Right cardiac atrium (tissue), 5 donors: ENCODE results near the gene TOR2A. TPM values are rescaled to one million over a fixed set of nuclear protein-coding genes. Genes with fewer than 3 reads are reported as not detected.

Source experiments
- ATAC-seq, 2 donors: fragments of 200-7000 bp; cut with Tn5 transposase; one replicate each; pipeline versions ENCODE4 v1.8.0 to v1.9.1; 2020; ENCODE audit warnings: moderate library complexity in 2 of 2, mild to moderate bottlenecking in 1 of 2
- DNase-seq, 3 donors: peaks; one replicate each; pipeline ENCODE4 v3.0.0-alpha.2; 2020
- H3K27ac ChIP-seq: one replicate; pipeline ENCODE4 v1.5.1; 2013; ENCODE audit warnings: mild to moderate bottlenecking, low read length, control low read depth, moderate library complexity
- H3K27me3 ChIP-seq: one replicate; pipeline ENCODE4 v1.6.1; 2013; ENCODE audit not compliant: control insufficient read depth, insufficient read depth
- H3K4me1 ChIP-seq: one replicate; pipeline ENCODE4 v1.6.1; 2013; ENCODE audit warnings: low read length; ENCODE audit not compliant: control insufficient read depth, insufficient read depth
- H3K4me3 ChIP-seq: one replicate; pipeline ENCODE4 v1.5.1; 2013; ENCODE audit warnings: low read length, control low read depth
- H3K9me3 ChIP-seq: one replicate; pipeline ENCODE4 v1.6.1; 2013; ENCODE audit warnings: low read length; ENCODE audit not compliant: control insufficient read depth
- WGBS: extraction: QIAGEN DNeasy Blood & Tissue Kit; methylation state at CpG from one replicate; pipeline ENCODE4 v1.1.7; 2013; 5-methylcytosine and 5-hydroxymethylcytosine counted together
- intact Hi-C, 4 donors: fragments of 100-400 bp; cut with DNase I; formaldehyde crosslinking; loops; one replicate each; pipeline versions ENCODE4 v1.11.0 to v1.14.0; 2022 to 2023
- polyA plus RNA-seq: library from polyadenylated mRNA; stranded (reverse); fragments of 200-250 nt; gene quantifications from one replicate; pipeline ENCODE4 v1.2.3, GENCODE V29; 2013
- total RNA-seq, 4 donors: library from RNA; stranded (reverse); fragmentation: NEBNext Ultra II Directional; extraction: Animal tissue kit (Norgen Biotek cat#: 25700); gene quantifications; one replicate each; pipeline ENCODE4 v1.2.1, GENCODE V29; 2021
- donor health status: healthy with polysubstance abuse.
- donor health status: DM: no; HTN: yes; CAD: no.
- donor health status: DM: no; HTN: no; CAD: no.
- donor health status: DM: no; HTN: yes; CAD: no; lungs with severe emphysema.
- donor health status: DM: yes; HTN: yes; CAD: no.

The TOR2A gene
- total and polyA plus RNA-seq, 5 donors, result 3.1 to 3.9 (median 3.7) TPM

DNA sequence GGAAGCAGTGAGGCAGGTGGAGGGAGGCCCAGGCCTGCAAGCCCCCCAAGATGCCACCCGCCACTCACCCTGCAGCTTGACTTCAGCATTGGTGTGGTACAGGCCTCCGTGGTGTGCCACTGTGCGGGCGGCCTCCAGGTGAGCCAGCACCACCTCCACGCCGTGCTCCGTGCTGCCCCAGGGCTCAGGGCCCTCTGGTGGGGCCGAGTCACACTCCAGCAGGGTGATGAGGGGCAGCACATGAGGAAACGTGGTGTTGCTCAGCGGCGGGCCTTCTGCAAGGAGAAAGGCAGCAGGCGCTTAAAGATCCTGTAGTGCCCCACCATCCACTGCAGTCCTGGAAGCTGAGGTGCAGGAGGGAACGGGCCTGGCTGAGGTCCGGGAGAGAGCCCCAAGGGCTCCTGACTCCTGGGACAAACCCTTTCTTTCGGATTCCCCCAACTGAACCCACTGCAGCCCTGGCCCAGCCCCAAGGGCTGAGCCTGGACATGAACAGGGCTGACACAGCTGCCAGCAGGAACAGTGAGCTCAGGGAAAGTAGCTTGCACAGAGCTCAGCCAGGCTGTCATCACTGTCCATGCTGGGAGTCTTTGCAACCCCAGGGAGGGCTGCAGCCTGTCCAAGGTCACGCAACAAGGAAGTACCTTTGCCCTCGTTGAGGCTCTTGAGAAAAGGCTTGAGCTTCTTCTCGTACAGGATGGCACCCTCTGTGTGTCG is 4.7 kb upstream of the TOR2A start:
- WGBS, result 80% methylated on average over 19 of the region's 19 CpGs
- no peaks in the 10 kb centered on the region for H3K9me3 ChIP-seq
- intact Hi-C loops, result loop anchor here (5.0 to 10.0 kb wide), 6 partner anchors 38 to 185 kb away; partner anchors contain the start of genes AK1 (in 2 of the 4), CDK9 (in 1 of the 4) and SH2D3C (in 1 of the 4)
- H3K27me3 ChIP-seq, result no peaks in the 10 kb centered on the region
- peak; percentile 72 to 85 (median 76) for DNase-seq
- H3K27ac ChIP-seq, result peak overlapping the region; percentile 90
- no peaks in the 10 kb centered on the region for H3K4me1 ChIP-seq
- H3K4me3 ChIP-seq, result no peak overlapping the region
- ATAC-seq, result peak in 1 of 2 donors; percentile 26

DNA sequence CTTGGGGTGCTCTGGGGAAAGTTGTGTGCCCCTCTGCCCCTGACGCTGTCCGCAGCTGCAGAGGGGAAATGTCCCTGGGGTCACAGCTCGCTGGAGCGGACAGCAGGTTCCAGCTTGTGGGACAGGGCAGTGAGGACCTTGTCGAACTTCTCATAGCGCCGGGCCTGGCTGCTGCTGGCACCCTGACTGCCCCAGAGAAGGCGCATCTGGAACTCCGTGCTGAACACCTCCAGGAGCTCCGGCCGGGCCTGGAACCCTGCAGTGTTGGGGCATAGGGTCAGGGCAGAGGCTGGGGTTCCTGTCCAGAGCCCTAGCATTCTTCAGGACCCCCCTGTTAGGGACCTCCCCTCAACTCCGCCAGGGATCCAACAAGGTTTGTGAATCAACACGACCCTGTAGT is 3.6 kb upstream of the TOR2A start:
- ATAC-seq (no peak), DNase-seq (peak in 1 of 3 donors; percentile 53)
- Histone ChIP-seq H3K4me3 (no peak overlapping the region), H3K4me1 (peaks cover 6% of the 10 kb centered on the region), H3K27me3 (no peaks in the 10 kb centered on the region), H3K27ac (no peak overlapping the region), H3K9me3 (no peaks in the 10 kb centered on the region)
- intact Hi-C loops, result loop anchor here (5.0 to 10.0 kb wide), 6 partner anchors 39 to 186 kb away; partner anchors contain the start of genes AK1 (in 2 of the 4), CDK9 (in 1 of the 4) and SH2D3C (in 1 of the 4)
- WGBS, result 88% methylated on average over 13 of the region's 13 CpGs

DNA sequence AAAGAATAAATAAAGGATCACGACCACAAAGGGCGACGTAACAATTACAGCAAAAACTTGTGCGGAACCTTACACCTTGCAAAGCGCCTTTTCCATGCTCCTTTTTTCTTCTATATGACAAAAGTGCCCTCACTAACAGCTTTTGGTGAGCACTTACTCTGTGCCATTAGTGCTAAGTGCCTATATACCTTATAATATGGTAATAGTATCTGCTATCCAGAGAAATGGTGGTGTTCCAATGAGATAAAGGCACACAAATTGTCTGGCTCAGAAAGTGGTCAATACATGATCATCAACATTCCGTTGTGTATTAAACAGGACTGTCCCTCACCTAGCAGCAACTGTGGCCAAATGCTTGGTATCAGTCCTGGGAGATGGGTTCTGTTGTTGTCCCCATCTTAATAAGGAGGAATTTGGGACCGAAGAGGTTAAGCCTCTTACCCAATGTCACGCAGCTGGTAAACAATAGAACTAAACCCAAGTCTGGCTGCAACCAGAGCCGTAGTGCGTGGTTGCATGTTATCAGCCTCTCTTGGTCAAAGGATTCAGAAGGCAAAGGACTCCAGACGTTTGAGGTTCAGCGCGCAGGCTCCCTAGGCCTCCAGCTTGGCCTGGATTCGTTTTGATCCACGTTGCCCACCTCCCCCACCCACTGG is 564 bp upstream of the TOR2A start:
- Histone ChIP-seq H3K27ac (no peak overlapping the region), H3K27me3 (no peaks in the 10 kb centered on the region), H3K4me3 (no peak overlapping the region), H3K9me3 (no peaks in the 10 kb centered on the region), H3K4me1 (peaks cover 6% of the 10 kb centered on the region)
- DNase-seq (peak in 1 of 3 donors; percentile 45), ATAC-seq (no peak)
- WGBS, result 22% methylated on average over 15 of the region's 15 CpGs
- intact Hi-C loops, result loop anchor here (2.0 to 10.0 kb wide), 8 partner anchors 42 to 189 kb away; partner anchors contain the start of genes AK1 (in 2 of the 4), CDK9 (in 1 of the 4) and SH2D3C (in 1 of the 4)

DNA sequence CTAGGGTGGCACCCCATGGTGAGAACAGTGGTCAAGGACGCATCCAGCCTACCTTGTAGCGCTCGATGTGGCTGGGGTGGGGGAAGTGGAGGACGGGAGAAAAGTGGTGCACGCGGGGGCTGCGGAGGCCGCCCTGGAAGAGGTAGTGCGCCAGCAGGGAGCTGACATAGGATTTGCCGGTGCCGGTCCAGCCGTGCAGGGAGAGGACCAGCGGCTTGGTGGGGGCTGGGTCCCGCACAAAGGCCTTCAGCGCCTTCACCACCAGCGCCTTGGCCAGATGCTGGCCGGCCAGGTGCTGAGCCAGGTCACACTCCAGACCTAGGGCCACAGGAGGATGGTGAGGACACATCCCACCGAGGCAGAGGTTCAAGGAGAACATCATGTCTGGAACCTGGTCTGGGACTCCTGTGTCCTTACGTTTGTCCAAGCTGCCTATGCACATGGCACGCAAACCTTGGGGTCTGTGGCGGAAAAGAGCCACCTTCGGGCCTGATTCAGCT is 797 bp downstream of the TOR2A start:
- H3K4me3 ChIP-seq, result no peak overlapping the region
- WGBS, result 44% methylated on average over 22 of the region's 22 CpGs
- peak overlapping the region; percentile 27 for H3K27ac ChIP-seq
- ATAC-seq (peak in 1 of 2 donors; percentile 0), DNase-seq (peak in 1 of 3 donors; percentile 72)
- H3K27me3 ChIP-seq, result no peaks in the 10 kb centered on the region
- intact Hi-C loops, result loop anchor here (2.0 to 10.0 kb wide), 6 partner anchors 51 to 191 kb away; partner anchors contain the start of gene AK1 (in 2 of the 4)
- no peaks in the 10 kb centered on the region for H3K9me3 ChIP-seq
- peaks cover 6% of the 10 kb centered on the region for H3K4me1 ChIP-seq

DNA sequence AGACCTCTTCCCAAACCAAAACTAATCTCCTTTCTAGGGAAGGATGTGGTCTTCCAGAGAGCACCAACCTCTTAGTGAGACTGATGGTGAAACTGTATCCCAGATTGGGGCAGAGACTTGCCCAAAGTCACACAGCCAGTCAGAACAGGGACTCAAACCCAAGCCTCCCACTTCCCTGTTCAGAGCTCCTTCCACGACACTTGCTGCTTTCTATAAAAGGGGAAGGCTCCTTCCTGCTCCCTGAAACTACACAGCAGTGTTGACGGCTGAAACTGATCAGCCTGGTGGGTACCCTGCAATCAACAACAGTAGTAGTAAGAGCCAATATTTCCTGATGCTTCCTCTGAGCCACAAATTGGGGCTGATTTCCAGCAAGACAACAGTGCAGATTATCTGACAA is 1.5 kb downstream of the TOR2A start:
- Histone ChIP-seq H3K27me3 (no peaks in the 10 kb centered on the region), H3K9me3 (no peaks in the 10 kb centered on the region), H3K4me3 (no peak overlapping the region), H3K4me1 (peaks cover 6% of the 10 kb centered on the region), H3K27ac (no peak overlapping the region)
- DNase-seq (no peak), ATAC-seq (no peak)
- WGBS, result 65% methylated on average over 2 of the region's 2 CpGs
- intact Hi-C loops, result loop anchor here (2.0 to 10.0 kb wide), 6 partner anchors 51 to 191 kb away; partner anchors contain the start of gene AK1 (in 2 of the 4)

DNA sequence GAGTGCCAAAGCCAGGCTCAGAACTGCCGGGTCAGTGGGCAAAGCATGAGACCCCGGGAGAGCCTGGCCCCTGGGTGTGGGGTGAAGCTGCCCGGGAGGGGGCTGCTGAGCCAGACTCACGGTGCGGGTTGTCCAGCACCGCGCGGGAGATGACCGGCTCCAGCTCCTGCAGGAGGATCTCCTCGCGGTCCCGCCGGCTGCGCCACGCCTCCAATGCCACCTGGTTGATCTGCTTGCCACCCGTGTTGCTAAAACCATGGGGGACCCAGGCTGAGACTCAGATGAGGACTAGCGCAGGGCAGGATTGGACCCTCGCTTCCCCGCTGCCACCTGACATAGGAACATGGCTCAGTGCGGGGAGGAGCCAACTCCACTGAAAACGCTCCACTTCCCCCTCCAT is 2.6 kb downstream of the TOR2A start:
- 96% methylated on average over 21 of the region's 21 CpGs for WGBS
- intact Hi-C loops, result loop anchor here (5.0 to 10.0 kb wide), 4 partner anchors 140 to 192 kb away; partner anchors contain the start of gene AK1 (in 2 of the 4)

DNA sequence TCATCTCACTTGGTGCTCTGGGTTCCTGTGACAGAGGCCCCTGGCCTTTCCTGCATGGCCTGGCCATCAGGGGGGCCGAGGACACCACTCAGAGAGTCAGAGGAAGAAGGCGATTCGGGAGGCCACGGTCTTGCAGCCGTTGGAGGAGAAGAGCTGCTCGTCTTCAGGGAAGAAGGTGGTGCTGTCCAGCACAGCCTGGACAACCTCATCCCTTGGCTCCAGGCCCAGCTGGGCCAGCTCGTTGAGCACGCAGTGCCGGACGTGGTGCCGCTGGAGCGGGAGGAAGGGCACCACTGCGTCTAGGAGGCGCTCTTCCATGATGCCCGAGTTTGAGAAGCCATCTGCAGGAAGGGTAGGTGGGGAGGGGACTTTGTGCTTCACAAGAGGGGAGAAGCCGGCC is 3.2 kb downstream of the TOR2A start:
- peaks cover 6% of the 10 kb centered on the region for H3K4me1 ChIP-seq
- peak in 2 of 3 donors; percentile 22 to 56 for DNase-seq
- H3K4me3 ChIP-seq, result no peak overlapping the region
- no peaks in the 10 kb centered on the region for H3K27me3 ChIP-seq
- intact Hi-C loops, result loop anchor here (5.0 to 10.0 kb wide), 4 partner anchors 140 to 193 kb away; partner anchors contain the start of gene AK1 (in 2 of the 4)
- no peak overlapping the region for H3K27ac ChIP-seq
- 65% methylated on average over 16 of the region's 16 CpGs for WGBS
- H3K9me3 ChIP-seq, result no peaks in the 10 kb centered on the region
- ATAC-seq, result no peak

More for the DNA sequence above, 2.6 kb downstream of the TOR2A start:
- H3K4me3 ChIP-seq, result no peak overlapping the region
- DNase-seq (peak in 2 of 3 donors; percentile 13 to 65), ATAC-seq (no peak)
- H3K27ac ChIP-seq, result no peak overlapping the region
- H3K9me3 ChIP-seq, result no peaks in the 10 kb centered on the region
- no peaks in the 10 kb centered on the region for H3K27me3 ChIP-seq
- peaks cover 6% of the 10 kb centered on the region for H3K4me1 ChIP-seq

DNA sequence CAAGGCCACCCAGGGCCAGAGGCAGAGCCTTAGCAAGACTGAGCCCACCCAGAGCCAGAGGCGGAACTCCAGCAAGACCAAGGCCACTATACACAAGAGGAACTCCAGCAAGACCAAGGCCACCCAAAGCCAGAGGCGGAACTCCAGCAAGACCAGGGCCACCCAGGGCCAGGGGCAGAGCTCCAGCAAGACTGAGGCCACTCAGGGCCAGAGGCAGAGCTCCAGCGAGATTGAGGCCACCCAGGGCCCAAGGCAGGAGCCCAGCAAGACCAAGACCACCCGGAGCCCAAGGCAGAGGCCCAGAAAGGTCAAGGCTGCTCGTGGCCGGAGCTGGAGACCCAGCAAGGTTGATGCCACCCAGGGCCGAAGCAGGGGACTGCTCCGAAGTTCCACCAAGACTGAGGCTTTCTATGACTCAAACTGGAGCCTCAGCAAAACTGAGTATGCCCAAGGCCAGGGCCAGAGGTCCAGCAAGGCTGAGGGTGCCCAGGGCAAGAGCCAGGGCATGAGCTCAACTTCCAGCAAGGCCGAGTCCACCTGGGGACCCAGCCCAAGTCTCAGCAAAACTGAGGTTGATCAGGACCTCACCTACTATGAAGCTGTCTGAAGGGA is 4.2 kb downstream of the TOR2A start:
- Histone ChIP-seq H3K27me3 (no peaks in the 10 kb centered on the region), H3K4me3 (no peak overlapping the region), H3K27ac (no peak overlapping the region), H3K4me1 (peaks cover 6% of the 10 kb centered on the region), H3K9me3 (no peaks in the 10 kb centered on the region)
- 88% methylated on average over 9 of the region's 9 CpGs for WGBS
- peak in 2 of 3 donors; percentile 11 to 36 for DNase-seq
- intact Hi-C loops, result loop anchor here (5.0 to 10.0 kb wide), 4 partner anchors 139 to 194 kb away; partner anchors contain the start of gene AK1 (in 2 of the 4)
- ATAC-seq, result no peak

DNA sequence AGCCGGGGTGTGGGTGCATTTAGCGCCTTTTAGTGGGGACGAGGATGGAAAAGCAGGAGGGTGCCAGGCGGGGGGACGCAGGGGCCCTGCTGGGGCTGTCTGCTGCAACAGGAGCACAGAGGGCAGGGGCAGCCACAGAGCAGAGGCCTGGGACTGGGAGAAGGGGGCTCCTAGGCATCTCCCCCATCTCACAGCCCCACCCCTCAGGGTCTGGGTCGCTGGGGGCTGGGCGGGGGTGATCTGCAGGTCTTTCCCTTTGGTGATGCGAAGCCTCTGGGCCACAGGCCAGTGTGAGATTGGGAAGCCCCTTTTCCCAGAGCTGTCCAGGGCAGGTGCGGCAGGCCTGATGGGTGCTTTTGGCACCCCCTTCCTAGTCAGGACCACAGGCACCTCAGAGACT is 4.8 kb downstream of the TOR2A start:
- no peaks in the 10 kb centered on the region for H3K27me3 ChIP-seq
- H3K4me1 ChIP-seq, result peaks cover 6% of the 10 kb centered on the region
- DNase-seq, result peak in 1 of 3 donors; percentile 9
- WGBS, result 82% methylated on average over 9 of the region's 9 CpGs
- H3K27ac ChIP-seq, result no peak overlapping the region
- ATAC-seq, result no peak
- intact Hi-C loops, result loop anchor here (5.0 to 10.0 kb wide), 4 partner anchors 138 to 195 kb away; partner anchors contain the start of gene AK1 (in 2 of the 4)
- H3K4me3 ChIP-seq, result no peak overlapping the region
- no peaks in the 10 kb centered on the region for H3K9me3 ChIP-seq

DNA sequence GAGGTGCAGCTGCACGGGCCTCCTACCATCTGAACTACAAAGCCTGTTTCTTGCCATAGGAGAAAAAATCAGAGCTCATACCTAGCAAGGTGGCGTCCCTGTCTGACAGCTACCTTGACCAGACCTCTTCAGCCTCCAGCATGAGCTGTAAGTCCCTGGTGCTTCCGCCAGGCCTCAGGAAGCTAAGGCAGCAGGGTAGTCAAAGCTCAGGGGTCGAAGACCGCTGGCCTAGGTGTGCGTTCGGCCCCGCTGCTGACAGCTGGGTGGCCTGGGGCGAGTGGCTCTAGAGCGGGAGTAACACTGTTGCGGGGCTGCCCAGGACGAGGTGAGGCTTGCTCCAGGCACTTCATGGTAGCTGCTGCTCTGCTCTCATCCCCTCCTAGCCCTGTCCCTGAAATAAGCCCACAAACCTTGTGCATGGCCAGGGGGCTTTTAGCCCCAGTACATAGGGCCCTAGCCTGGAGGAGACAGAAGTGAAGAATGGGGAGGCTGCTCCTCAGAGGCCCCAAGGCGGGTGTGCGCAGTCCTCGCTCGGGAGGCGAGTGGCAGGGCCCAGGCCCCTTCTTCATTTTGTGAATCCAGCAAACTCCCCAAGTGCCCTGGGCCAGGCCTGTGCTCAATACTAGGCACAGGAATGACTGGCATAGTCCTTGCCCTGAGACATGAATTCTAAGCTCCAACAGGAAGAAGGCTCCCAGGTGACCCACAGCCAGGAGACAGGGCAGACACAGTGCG is 5.4 kb downstream of the TOR2A start:
- intact Hi-C loops, result loop anchor here (5.0 to 10.0 kb wide), 4 partner anchors 137 to 195 kb away; partner anchors contain the start of gene AK1 (in 2 of the 4)

More for the DNA sequence above, 5.4 kb downstream of the TOR2A start:
- WGBS, result 88% methylated on average over 18 of the region's 18 CpGs
- H3K27ac ChIP-seq, result no peak overlapping the region
- H3K4me1 ChIP-seq, result peaks cover 6% of the 10 kb centered on the region
- no peak overlapping the region for H3K4me3 ChIP-seq
- ATAC-seq (no peak), DNase-seq (peak in 2 of 3 donors; percentile 3 to 32)
- no peaks in the 10 kb centered on the region for H3K9me3 ChIP-seq
- no peaks in the 10 kb centered on the region for H3K27me3 ChIP-seq
